T47D (cell line): Measurements from ENCODE around the gene BORA.
"Not testable (repeated sequence)": the region's sequence is repeated elsewhere in the genome, so short reads cannot be mapped to it uniquely, and the experiment has no call there.

Experiments used
- DNase-seq, 2 experiments: peaks; one replicate each; pipeline versions ENCODE4 v3.0.0 to v3.0.0-alpha.2; 2011 to 2012; ENCODE audit warnings: low read depth in 1 of 2, low spot score in 1 of 2
- JUND ChIP-seq: IDR thresholded peaks from 2 replicates; pipeline ENCODE4 v1.6.1; 2012; ENCODE audit warnings: low read depth
- in situ Hi-C: cut with HindIII; loops from 2 replicates; pipeline ENCODE4 v1.10.0; 2016; ENCODE audit warnings: low sequenced_read_pairs, low pct_unique_long_range_greater_than_20kb

Gene BORA

DNA sequence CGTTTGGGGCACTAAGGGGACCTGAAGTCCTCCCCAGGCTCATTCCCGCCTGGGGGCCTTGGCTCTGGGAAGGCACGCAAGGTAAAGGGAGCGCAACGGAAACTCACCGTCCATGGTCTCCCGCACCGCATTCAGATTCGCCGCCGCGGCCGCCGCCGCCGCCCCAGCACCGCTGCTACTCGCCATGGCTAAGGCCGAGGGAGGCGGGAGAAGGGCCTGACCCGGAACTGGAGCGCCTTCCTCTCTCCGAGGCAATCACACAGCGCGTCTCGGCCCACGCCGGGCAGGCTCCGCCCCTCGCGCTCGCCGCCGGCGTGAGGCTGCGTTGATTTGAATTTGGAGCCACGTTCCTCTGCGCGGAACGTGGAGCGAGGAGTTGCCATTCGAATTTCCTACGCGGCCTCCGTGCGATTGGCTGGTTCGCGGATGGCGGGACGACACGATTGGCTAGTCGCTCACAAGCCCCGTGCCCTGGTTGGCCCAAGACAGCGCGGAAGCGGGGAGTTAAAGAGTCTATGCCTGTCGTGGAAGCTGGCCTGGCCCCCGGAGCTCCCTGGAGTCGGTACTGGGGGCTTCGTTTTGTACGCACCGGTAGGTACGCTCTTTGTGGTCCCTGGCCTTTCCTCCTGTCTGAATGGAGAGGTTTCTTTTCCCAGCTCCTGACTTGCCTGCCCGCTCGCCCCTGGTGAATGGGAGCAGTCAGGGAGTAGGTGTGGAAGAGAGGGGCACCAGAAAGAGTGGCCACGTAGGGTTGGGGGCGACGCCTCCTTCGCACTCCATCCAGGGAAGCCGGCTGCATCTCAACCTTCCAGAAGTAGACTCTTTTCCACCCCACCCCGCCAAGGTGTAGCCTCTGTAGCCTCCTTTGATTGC, at the start of gene BORA, which contains the start of gene MZT1:
TSS of gene BORA (plus strand) at position 507 of the 873 bp plus-strand sequence. CDS start 1,018 bp downstream, outside the sequence.
TSS of gene MZT1 (minus strand) at position 213 of the 873 bp plus-strand sequence. CDS start at position 186, 27 bp downstream.
- no peak for TF ChIP-seq JUND
- peak; percentile 70 to 97 for DNase-seq
- in situ Hi-C loops, result no loop called here

DNA sequence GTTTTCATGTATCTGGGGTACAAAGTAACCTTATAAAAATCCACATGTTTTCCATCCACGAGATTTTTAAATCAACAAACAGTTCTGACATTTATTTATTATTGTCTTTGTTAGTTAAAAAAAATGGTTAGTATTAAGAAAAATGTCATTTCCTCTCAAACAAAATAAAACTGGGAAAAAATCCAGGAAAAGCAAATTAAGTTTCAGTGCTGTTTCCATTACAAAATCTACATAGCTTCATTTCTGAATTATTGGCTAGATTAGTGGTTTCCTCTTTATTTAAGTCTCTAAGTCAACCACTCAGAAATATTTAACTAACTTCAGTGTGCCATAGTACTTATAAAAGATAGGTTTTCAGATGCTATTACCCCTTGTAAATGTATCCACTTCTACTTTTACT, 49.4 kb upstream of the BORA start:
- no peak for DNase-seq
- in situ Hi-C loops, result no loop called here
- no peak for TF ChIP-seq JUND

DNA sequence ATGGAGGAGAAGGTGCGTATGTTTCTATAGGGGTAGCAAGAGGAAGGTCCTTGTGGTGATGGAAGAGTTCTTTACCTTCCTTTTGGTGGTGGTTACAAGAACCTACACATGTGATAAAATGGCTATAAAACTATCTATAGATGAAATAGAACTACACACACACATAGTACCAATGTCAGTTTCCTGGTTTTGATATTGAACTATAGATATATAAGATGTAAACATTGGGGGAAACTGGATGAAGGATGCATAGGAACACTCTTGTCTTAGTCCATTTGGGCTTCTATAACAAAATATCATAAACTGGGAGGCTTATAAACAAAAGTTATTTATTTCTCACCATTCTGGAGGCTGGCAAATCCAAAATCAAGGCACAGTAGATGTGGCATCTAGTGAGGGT, 47.4 kb upstream of the BORA start:
- no peak for DNase-seq
- in situ Hi-C loops, result no loop called here
- no peak for TF ChIP-seq JUND

DNA sequence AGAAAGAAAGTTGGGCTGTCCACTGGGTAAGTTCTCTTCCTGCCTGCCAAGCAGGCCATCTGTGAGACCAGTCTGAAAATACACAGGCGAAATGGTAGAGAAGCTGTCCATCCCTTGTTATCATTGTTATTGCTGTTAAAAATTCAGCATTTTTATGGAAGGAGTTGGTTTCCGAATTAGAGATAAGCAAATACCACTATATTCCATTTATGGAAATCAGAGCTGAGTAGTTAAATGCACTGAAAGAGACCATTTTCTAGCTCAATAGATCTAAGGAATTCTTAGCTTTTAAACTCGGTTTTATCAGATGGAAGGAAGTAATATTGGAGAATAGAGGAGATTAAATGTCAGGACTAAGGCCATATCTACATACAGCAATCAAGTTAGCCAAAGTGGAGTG, 41.0 kb upstream of the BORA start:
- in situ Hi-C loops, result no loop called here
- DNase-seq, result no peak

DNA sequence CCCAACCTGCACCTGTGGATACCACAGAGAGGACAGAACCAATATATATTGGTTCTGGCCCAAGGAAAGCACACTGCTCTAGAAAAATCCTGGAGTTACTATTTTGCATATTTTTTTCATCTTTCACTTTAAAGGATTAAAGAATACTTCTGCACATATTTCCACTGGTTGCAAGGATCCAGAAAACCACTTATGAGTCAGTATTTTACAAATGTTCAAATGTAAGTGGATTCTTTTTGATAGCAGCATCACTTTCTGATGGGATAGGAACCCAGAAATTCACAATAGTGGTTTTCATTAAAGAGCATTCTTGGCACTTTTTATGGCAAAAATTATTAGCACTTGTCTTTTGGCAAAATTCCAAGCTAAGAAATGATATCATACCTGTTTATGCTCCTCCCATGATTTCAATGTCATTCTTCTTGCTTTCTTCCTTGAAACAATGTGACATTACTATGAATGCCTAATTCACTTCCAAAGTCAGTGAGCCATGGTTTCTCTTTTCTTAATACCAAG, 38.5 kb upstream of the BORA start:
- in situ Hi-C loops, result no loop called here
- no peak for TF ChIP-seq JUND
- no peak for DNase-seq

More for the DNA sequence above, 41.0 kb upstream of the BORA start:
- no peak for TF ChIP-seq JUND

DNA sequence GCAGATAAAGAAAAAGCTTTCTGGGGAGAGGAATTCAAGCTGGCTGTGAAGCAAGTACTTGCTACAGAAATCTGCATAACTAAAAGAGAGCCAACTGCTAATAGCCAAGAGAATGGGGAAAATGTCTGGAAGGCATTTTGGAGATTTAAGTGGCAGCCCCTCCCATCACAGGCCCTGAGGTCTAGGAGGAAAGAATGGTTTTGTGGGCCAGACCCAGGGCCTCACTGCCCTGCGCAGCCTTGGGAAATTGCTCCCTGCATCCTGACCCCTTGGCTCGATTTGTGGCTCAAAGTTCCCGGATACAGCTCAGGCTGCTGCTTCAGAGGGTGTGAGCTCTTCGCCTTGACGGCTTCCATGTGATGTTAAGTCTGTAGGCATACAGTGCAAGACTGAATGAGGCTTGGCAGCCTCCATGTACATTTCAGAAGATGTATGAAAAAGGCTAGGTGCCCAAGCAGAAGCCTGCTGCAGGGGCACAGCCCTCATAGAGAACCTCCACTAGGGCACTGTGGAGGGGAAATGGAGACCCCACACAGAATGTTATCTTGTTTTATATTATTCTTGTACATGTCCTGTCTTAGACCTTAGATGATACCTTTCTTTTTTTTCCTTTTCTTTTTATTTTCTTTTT, 34.7 kb upstream of the BORA start:
- no peak for TF ChIP-seq JUND
- in situ Hi-C loops, result no loop called here
- DNase-seq, result no peak

DNA sequence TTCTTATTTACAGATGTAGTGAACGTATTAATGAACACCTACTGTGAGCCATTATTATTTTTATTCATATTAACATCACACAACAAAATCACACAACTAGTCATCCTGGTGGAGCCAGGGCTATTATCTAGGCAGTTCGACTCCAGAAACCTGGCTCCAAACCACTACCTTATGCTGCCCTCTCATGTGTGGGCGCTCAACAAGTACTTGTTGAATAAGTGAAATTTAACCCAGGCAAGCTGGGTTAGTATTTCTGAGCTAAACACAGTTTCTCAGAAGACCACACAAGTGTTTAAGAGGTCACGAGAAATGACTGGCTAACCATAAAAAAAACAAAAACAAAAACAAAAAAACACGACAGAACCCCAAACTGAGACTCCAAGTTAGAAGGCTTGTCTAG, 33.9 kb upstream of the BORA start:
- DNase-seq, result no peak
- in situ Hi-C loops, result no loop called here
- no peak for TF ChIP-seq JUND

DNA sequence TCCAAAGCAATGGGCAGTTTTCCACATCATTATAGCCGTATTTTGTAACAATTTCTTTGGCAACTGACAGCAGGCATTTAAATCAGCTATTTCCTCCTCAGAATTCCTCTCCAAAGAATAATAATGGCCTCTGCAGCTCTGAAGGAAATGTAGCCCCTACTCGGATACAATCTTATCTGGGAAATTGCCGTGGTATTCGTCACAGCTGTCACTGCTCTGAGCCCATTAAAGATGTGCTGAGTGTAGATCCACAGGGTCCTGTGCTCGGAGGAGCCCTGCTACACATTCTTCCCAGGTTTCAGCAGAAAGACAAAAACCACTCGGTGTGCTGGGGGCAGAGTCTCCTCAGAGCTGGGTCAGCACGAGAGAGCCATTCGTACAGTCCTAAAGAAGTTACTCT, 33.4 kb upstream of the BORA start:
- in situ Hi-C loops, result no loop called here
- TF ChIP-seq JUND, result no peak
- DNase-seq, result no peak

DNA sequence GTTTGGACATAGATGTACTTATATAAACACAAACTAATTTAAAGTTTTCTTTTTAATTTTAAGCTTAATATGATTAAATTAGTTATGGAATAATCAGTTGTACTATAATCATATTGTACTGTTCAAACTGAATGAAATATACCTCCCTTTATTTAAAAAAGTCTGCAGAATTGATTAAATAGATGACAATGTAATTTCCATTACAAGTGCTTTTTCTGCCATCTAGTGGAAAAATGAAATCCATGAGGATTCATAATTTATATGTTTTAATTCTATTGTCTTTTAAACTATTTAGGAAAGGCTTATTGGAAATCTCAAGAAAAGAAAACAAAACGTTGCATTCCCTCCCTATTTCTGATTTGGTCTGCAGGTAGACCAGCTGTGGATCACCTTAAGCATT, 31.1 kb upstream of the BORA start:
- TF ChIP-seq JUND, result no peak
- in situ Hi-C loops, result no loop called here
- DNase-seq, result peak in 1 of 2 experiments; percentile 13

DNA sequence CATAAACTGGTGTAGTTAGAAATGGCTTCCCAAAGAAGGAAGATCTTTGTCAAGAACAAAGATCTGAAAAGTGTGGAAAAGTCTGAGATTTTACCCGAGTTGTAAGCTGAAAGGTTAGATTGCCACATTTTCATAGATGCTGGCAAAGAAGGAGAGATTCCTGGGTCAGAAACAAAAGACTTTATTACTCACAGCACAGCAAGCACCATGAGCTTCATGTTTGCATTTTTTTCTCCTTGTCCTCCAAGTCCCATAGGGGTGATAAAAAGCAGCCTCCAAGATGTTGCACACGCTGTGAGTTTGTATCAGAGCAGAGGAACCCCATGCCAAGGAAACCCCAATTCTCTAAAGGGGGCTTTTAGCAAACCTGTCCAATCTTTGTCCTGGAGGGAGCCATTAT, 29.6 kb upstream of the BORA start:
- TF ChIP-seq JUND, result no peak
- in situ Hi-C loops, result no loop called here
- no peak for DNase-seq

DNA sequence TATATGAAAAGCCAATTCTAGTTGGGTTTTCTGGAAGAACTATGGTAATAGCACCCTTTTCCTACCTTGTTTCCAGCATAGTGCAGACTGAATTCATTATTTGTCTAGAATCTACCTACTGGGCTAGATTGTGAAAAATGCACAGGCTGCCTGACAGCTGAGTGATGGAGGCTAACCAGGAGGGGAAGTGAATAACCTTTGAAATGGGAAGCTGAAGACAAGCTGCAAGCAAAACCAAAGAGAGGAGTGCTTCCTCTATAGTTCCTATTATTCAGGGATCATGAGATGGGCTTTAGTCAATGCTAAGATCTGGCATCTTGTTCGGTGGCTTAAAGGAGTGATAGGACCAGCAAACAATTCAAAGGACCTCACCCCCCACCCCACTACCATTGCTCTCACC, 27.2 kb upstream of the BORA start:
- DNase-seq, result no peak
- in situ Hi-C loops, result no loop called here
- no peak for TF ChIP-seq JUND

DNA sequence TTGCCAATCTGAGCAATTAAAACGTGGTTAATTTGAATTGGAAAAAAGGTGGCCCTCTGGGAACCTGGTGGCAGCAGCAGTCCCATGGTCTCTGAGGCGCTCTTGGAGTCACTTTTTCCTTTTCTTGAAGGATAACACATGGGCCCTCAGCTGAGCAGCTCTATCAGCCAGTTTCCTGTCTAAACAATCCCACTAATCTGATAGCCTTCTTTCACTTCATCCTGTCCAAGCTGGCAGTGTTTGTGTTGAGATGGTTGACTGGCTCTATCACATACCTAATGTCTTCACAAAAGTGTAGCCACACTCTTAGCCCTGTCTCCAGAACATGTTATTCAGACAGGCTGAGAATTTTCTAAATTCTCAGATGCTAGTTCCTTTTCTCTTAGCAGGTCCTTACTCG, 10.9 kb upstream of the BORA start:
- no peak for DNase-seq
- in situ Hi-C loops, result no loop called here
- TF ChIP-seq JUND, result no peak

DNA sequence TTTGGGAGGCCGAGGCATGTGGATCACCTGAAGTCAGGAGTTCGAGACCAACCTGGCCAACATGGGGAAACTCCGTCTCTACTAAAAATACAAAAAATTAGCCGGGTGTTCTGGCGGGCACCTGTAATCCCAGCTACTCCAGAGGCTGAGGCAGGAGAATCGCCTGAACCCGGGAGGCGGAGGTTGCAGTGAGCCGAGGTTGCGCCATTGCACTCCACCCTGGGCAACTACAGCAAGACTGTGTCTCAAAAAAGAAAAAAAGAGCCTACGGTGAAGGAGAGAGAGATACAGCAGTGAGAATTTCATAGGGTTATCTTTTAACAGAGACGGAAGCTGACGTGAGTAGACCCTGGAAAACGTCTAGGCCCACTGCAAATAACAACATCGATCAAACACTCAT, 1.5 kb upstream of the BORA start:
- in situ Hi-C loops, DNase-seq: not testable (repeated sequence)
